Adrenal gland (tissue), 12 donors: ENCODE measurements around the gene POLDIP3. TPM values are rescaled to one million over a fixed set of nuclear protein-coding genes. Genes with fewer than 3 reads are reported as not detected.

Experiments
- DNase-seq, 7 donors: peaks; one replicate each; pipeline ENCODE4 v3.0.0-alpha.2; 2019 to 2020
- H3K27ac ChIP-seq, 5 donors: fragments of 200-600 bp; sonication (generic) in 4 of 5; 1 replicate in 3 of 5; 2 replicates in 2 of 5; pipeline versions ENCODE4 v1.5.1 to v1.8.0; 2016 to 2020; ENCODE audit warnings: mild to moderate bottlenecking in 1 of 5
- H3K27me3 ChIP-seq: fragments of 200-600 bp; 2 replicates; pipeline ENCODE4 v1.8.0; 2021
- H3K36me3 ChIP-seq, 2 donors: fragments of 200-600 bp; replicated peaks in 1 of 2; 1 replicate in 1 of 2; 2 replicates in 1 of 2; pipeline versions ENCODE4 v1.5.1 to v1.8.0; 2018 to 2022
- H3K4me1 ChIP-seq, 2 donors: fragments of 200-600 bp; replicated peaks in 1 of 2; 1 replicate in 1 of 2; 2 replicates in 1 of 2; pipeline versions ENCODE4 v1.5.1 to v1.8.0; 2018 to 2021
- H3K4me3 ChIP-seq, 4 donors: fragments of 200-600 bp; sonication (generic) in 3 of 4; one replicate each; pipeline ENCODE4 v1.5.1; 2016 to 2018
- H3K9me3 ChIP-seq, 3 donors: fragments of 200-600 bp; sonication (generic) in 1 of 3; replicated peaks in 1 of 3; 1 replicate in 2 of 3; 2 replicates in 1 of 3; pipeline versions ENCODE4 v1.5.1 to v1.8.0; 2016 to 2021
- CTCF ChIP-seq, 6 experiments: fragments of 450-650 bp in 4 of 6; fragments of 200-600 bp in 2 of 6; sonication (generic) in 1 of 6; IDR thresholded peaks; 1 replicate in 5 of 6; 2 replicates in 1 of 6; pipeline versions ENCODE4 v1.5.1 to v1.8.0; 2016 to 2021; ENCODE audit warnings: antibody characterized with exemption in 6 of 6, mild to moderate bottlenecking in 2 of 6, moderate library complexity in 1 of 6
- POLR2A ChIP-seq, 2 donors: fragments of 450-650 bp; IDR thresholded peaks; one replicate each; pipeline ENCODE4 v1.6.1; 2017; ENCODE audit warnings: antibody characterized with exemption in 2 of 2, mild to moderate bottlenecking in 2 of 2, moderate library complexity in 1 of 2
- WGBS, 4 donors: extraction: QIAGEN DNeasy Blood & Tissue Kit in 2 of 4; methylation state at CpG; one replicate each; pipeline versions ENCODE4 v1.1.5 to v1.1.7; 2013 to 2017; 5-methylcytosine and 5-hydroxymethylcytosine counted together
- intact Hi-C, 2 donors: fragments of 100-400 bp; cut with DNase I; formaldehyde crosslinking; loops; one replicate each; pipeline versions ENCODE4 v1.14.1 to v1.15.0; 2022 to 2023
- polyA plus RNA-seq, 3 donors: library from polyadenylated mRNA; stranded (reverse); fragments of 200-250 nt in 2 of 3; fragments of 350-450 nt in 1 of 3; fragmentation: Illumina TruSeq in 1 of 3; extraction: RNeasy Lipid Tissue Mini Kit (QIAGEN cat#74804) in 1 of 3; gene quantifications; one replicate each; pipeline ENCODE4 v1.2.3, GENCODE V29; 2013 to 2014
- total RNA-seq, 9 donors: library from RNA; depleted of rRNA in 4 of 9; stranded (reverse); fragments of >200 nt in 4 of 9; fragments of 120-200 nt in 1 of 9; fragmentation: NEBNext Ultra II Directional in 1 of 9; extraction: Animal tissue kit (Norgen Biotek cat#: 25700) in 1 of 9; gene quantifications; one replicate each; pipeline versions ENCODE4 v1.1.0 to v1.2.4, GENCODE V29; 2013 to 2023
- donor health status: healthy with polysubstance abuse.
- donor health status: Bipolar disorder and iron deficiency.
- donor health status: DM: yes; HTN: yes; CAD: no.
- donor health status: DM: no; HTN: no; CAD: no.
- donor health status: DM: no; HTN: no; CAD: no.
- donor health status: DM: yes; HTN: yes; CAD: no.

Gene POLDIP3
- total and polyA plus RNA-seq, 12 donors: 18.7 to 80.2 (median 45.4) TPM

- Histone ChIP-seq H3K36me3 (peaks cover 0 to under 1% of the 10 kb centered on the region in 2 donors), H3K27me3 (no peaks in the 10 kb centered on the region), H3K9me3 (no peaks in the 10 kb centered on the region), H3K4me1 (peaks cover 55 to 67% of the 10 kb centered on the region in 2 donors), H3K4me3 (no peak overlapping the region), H3K27ac (peak overlapping the region; percentile 57 to 94 (median 77))
- 36 to 55% (median 48%) methylated on average over 9 of the region's 9 CpGs for WGBS, 4 donors
- peak in 5 of 7 donors; percentile 61 to 83 (median 77) for DNase-seq
- intact Hi-C loops: no loop called here
- TF ChIP-seq POLR2A (IDR thresholded peaks at IDR 0.05) (peak in 1 of 2 donors; percentile 27), CTCF (IDR thresholded peaks at IDR 0.05) (no peak)
These were observed 27.2 kb upstream of the POLDIP3 start for GRCh38 chr22:42641801-42642413.

- H3K9me3 ChIP-seq: no peaks in the 10 kb centered on the region
- H3K4me3 ChIP-seq: no peak overlapping the region
- H3K27ac ChIP-seq: peak overlapping the region in 2 of 5 donors; percentile 35 to 44
- TF ChIP-seq POLR2A (IDR thresholded peaks at IDR 0.05) (no peak), CTCF (IDR thresholded peaks at IDR 0.05) (no peak)
- peaks cover 0 to 21% of the 10 kb centered on the region in 2 donors for H3K36me3 ChIP-seq
- no peak for DNase-seq
- WGBS, 4 donors: 83 to 86% (median 85%) methylated on average over 9 of the region's 9 CpGs
- peaks cover 38 to 59% of the 10 kb centered on the region in 2 donors for H3K4me1 ChIP-seq
- intact Hi-C loops: no loop called here
- no peaks in the 10 kb centered on the region for H3K27me3 ChIP-seq
These were observed 25.0 kb upstream of the POLDIP3 start for GRCh38 chr22:42639541-42640241.

GRCh38 chr22:42637555-42637954 lies 22.9 kb upstream of the POLDIP3 start:
- no peak for TF ChIP-seq CTCF (IDR thresholded peaks at IDR 0.05)
- no peak for TF ChIP-seq POLR2A (IDR thresholded peaks at IDR 0.05)
- Histone ChIP-seq H3K9me3 (no peaks in the 10 kb centered on the region), H3K4me1 (peaks cover 17 to 42% of the 10 kb centered on the region in 2 donors), H3K27ac (peak overlapping the region in 2 of 5 donors; percentile 9 to 94), H3K27me3 (no peaks in the 10 kb centered on the region), H3K4me3 (no peak overlapping the region), H3K36me3 (peaks cover 0 to 36% of the 10 kb centered on the region in 2 donors)
- DNase-seq: peak in 1 of 7 donors; percentile 19
- intact Hi-C loops: no loop called here
- 82 to 97% (median 94%) methylated on average over 11 to 12 of the region's 12 CpGs for WGBS, 4 donors

GRCh38 chr22:42636506-42636905 lies 21.8 kb upstream of the POLDIP3 start:
- H3K36me3 ChIP-seq: peaks cover 0 to 45% of the 10 kb centered on the region in 2 donors
- intact Hi-C loops: no loop called here
- DNase-seq: peak in 1 of 7 donors; percentile 34
- H3K4me3 ChIP-seq: no peak overlapping the region
- TF ChIP-seq CTCF (IDR thresholded peaks at IDR 0.05): no peak
- no peak for TF ChIP-seq POLR2A (IDR thresholded peaks at IDR 0.05)
- WGBS, 4 donors: 94 to 98% (median 97%) methylated on average over 14 to 17 of the region's 17 CpGs
- no peaks in the 10 kb centered on the region for H3K27me3 ChIP-seq
- peak overlapping the region in 4 of 5 donors; percentile 60 to 94 (median 82) for H3K27ac ChIP-seq
- peaks cover 8 to 33% of the 10 kb centered on the region in 2 donors for H3K4me1 ChIP-seq
- H3K9me3 ChIP-seq: no peaks in the 10 kb centered on the region
